Measurements from ENCODE around the gene STAT1.
"Not testable (repeated sequence)": the region's sequence is repeated elsewhere in the genome, so short reads cannot be mapped to it uniquely, and the experiment has no call there.

Gene STAT1

GRCh38 chr2:191001032-191001431 lies 12.9 kb downstream of the STAT1 start:
- no peak for DNase-seq (ENCODE audit: low read depth)
- TF ChIP-seq CTCF (conservative IDR thresholded peaks at IDR 0.05; ENCODE audit: low read depth, low read length), result no peak
- no peak overlapping the region for H3K4me3 ChIP-seq (ENCODE audit: low read length)

DNA sequence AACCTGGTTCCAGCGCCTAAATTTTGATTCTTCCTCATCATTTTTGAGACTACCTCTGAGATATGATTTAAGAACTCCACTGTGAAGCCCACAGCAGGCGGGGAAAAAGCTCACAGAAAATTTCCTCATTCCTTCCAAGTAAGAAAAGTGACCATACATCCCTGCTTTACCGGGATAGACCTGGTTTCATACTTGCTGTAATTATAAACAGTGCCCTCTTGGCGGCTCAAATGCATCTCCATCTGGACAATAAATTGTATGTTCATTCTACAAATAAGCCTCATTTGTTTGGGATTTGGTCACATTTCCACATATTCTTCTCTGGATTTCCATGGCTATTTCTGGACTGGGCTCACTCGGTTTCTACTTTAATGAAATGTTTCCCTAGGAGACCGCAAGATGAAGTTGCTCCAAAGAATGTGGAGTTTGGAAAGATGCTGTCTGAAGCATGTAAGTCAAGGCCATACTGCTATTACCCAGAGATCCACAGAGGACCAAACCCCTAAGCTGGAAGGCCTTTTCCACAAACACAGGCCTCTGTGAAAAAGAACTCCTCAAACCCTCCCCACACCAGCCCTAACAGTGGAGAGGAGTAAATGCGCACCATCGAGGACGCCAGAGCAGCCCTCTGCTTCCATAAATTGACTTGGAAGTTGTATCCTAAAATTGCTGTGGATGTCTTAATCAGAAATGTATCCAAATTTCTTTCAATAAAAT lies 13.9 kb downstream of the STAT1 start:
- TF ChIP-seq CTCF (conservative IDR thresholded peaks at IDR 0.05; ENCODE audit: low read depth, low read length), result no peak
- no peak for DNase-seq (ENCODE audit: low read depth)

DNA sequence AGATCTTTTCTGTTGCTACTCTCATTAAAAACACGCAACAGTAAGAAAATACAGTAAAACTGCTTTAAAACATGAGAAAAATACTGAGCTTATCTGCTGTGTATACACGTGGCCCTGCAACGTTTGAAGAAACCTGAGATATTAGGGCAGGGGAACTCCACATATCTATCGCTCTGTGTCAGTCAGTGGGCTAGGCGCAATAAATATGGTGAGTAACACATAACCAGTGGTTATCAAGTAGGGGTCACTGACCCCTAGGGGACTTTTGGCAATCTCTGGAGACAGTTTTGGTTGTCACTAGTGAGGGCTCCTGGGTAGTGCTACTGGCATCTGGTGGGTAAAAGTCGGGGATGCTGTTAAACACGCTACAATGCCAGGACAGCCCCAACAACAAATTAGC lies 14.9 kb downstream of the STAT1 start:
- TF ChIP-seq CTCF (conservative IDR thresholded peaks at IDR 0.05; ENCODE audit: low read depth, low read length), result no peak
- H3K4me3 ChIP-seq (ENCODE audit: low read length), result no peak overlapping the region
- no peak for DNase-seq (ENCODE audit: low read depth)

More for the DNA sequence above, 13.9 kb downstream of the STAT1 start:
- H3K4me3 ChIP-seq (ENCODE audit: low read length), result no peak overlapping the region

GRCh38 chr2:190997526-190998113 lies 16.4 kb downstream of the STAT1 start:
- no peak for DNase-seq (ENCODE audit: low read depth)
- TF ChIP-seq CTCF (conservative IDR thresholded peaks at IDR 0.05; ENCODE audit: low read depth, low read length), result no peak
- no peak overlapping the region for H3K4me3 ChIP-seq (ENCODE audit: low read length)

- no peak overlapping the region for H3K4me3 ChIP-seq (ENCODE audit: low read length)
- TF ChIP-seq CTCF (conservative IDR thresholded peaks at IDR 0.05; ENCODE audit: low read depth, low read length), result no peak
- no peak for DNase-seq (ENCODE audit: low read depth)
Measured at GRCh38 chr2:190996947-190997346, 17.0 kb downstream of the STAT1 start.

GRCh38 chr2:190996338-190996946 lies 17.5 kb downstream of the STAT1 start:
- DNase-seq (ENCODE audit: low read depth), result no peak
- TF ChIP-seq CTCF (conservative IDR thresholded peaks at IDR 0.05; ENCODE audit: low read depth, low read length), result peak; percentile 89
- no peak overlapping the region for H3K4me3 ChIP-seq (ENCODE audit: low read length)

GRCh38 chr2:190995315-190995714 lies 18.7 kb downstream of the STAT1 start:
- not testable (repeated sequence) for DNase-seq (ENCODE audit: low read depth); H3K4me3 ChIP-seq (ENCODE audit: low read length)
